HL-60/S4 treated with retinoic acid at 250 ng/mL for 4 days and 3 days (cell line): ENCODE data around the gene TUT1.

Source experiments
- in situ Hi-C: fragments of 300-500 bp; cut with MboI; formaldehyde crosslinking; loops from 2 replicates; pipeline ENCODE4 v1.7.0; 2022; ENCODE audit warnings: low sequenced_read_pairs

TUT1 gene

DNA sequence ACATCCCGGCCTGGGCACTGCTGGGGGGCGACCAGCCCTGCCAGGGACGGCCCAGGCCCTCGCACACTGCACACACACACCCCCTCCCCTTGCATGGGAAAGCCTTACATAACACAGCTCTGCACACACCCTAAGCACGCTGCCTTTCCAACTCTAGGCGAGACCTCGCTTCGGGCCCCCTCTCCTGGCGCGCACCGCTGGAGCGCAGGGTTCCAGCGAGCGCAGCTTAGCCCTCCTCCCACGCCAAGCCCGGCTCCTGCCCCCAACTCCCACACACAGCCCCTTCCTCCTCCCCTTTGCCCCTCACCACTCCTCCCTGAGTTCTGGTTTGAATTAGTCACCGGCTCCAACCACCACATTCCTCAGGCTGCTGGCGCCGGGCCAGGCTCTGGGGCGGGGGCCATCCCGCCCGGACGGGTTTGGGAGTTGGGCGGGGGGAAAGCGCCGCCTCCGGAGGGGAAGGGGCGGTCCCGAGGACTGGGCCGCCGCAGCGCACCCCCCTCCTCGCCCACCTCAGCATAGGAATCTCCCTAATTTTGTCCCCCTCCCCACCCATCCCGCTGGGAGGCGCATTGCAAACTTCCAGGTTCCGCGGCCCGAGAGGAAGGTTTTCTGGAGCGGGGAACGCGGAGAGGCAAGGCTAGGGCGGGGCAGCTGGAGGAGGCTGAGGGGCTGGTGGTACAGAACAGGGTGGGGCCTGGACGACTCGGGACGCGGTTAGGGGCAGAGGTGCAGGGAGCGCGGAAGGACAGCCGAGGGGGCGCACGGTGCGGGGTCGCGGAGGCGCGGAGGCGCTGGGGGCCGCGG lies 45.7 kb downstream of the TUT1 start:
- in situ Hi-C loops = no loop called here

- in situ Hi-C loops = no loop called here
Measured at GRCh38 chr11:62544581-62545436, 46.5 kb downstream of the TUT1 start.

DNA sequence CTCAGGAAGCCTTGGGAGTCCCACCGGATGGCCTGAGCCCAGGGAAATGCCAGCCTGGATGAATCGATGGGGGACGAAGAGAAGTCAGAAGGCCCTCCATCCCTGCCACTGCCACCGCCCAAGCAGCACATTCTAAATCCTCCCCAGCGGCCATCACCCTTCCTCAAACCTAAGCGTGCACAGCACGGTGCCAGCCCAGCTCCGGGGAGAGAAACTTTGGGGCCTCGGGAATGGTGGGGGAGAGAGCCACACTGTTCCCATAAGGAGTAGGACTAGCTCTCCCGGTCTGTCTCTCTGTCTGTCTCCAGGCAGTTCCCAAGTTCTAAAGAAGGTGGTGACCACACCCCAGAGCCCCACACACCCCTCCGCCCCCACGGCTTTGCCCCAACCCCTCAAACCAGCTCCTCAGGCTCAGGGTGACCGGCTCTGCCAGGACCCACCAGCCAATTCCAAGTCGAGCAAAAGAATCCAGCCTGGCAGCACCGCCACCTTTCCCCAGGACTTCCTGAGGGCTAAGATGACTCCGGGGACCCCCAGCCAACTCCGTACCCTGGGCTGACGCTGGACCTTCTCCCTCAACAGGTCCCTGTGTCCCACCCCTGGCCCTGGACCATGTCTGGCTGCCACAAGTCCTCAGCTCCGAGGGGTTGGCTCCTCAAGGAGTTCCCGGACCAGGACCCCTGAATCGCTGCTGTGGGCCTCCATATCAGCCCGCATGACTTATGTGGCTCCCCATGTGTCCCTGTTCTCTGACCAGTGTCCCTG lies 47.5 kb downstream of the TUT1 start:
- in situ Hi-C loops = no loop called here

GRCh38 chr11:62542750-62543567 lies 48.4 kb downstream of the TUT1 start:
- in situ Hi-C loops = no loop called here

DNA sequence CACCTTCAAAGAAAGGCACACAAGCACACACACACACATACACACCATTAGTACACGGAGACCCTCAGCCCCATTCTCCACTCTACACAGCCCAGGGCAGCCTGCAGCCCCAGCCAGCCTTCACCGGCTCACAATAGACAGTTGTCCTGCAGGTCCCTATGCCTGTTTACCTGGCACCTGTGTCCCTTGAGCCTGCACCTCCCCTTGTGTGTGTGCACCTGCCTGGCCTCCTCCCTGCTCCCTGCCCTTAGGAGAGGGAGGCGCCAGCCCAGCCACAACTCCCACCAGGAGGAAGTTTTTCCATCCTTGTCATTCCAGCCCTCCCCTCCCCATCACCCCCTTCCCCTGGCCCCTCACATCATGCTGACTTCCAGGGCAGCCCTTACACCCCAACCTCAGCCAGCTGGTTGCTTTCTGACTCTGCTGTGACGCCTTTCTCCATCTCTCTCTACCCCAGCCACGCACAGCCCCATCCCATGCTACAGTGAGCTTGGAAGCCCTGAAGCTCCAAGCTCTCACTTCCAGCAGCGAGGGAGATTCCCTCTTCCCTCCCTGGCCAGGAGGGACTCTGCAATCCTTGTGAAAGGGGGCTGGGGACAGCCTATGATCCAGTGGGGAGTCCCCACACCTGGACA lies 49.1 kb downstream of the TUT1 start:
- in situ Hi-C loops = no loop called here

- in situ Hi-C loops = no loop called here
Measured at GRCh38 chr11:62540804-62541701, 50.3 kb downstream of the TUT1 start.

DNA sequence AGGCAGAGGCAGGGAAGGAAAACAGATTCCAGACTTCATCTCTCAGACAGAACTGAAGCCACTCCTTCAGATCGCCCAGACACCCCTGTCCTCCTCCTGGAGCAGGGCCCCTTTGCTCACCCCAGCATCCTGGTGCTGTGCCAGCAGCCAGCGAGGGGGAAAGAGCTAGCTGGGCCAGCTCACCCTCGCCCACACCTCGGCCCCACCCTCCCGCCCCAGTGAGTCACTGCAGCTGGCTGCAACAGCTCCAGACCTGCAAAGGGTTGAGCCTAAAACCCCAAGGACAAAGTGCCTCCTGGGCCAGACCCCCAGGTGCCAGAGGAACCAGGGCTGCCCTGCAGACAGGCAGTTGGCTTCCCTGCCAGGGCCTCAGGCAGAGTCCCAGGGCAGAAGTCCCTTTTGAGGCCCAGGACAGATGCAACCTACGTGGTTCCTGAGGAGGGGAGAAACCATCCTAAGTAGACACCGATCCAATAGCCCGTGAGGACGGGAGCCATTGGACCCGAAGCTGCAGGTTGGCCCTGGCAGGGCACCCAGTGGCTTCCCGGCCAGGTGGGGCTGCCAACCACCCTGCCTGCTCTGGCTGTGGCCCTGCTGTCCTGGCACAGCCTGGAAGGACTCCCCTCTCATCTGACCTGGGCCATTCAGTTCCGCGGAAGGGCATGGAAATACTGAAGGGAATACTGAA lies 51.9 kb downstream of the TUT1 start:
- in situ Hi-C loops = no loop called here

GRCh38 chr11:62538470-62539237 lies 52.7 kb downstream of the TUT1 start:
- in situ Hi-C loops = no loop called here

- in situ Hi-C loops = no loop called here
Measured at GRCh38 chr11:62536301-62536957, 54.9 kb downstream of the TUT1 start.

GRCh38 chr11:62535802-62536201 lies 55.5 kb downstream of the TUT1 start:
- in situ Hi-C loops = no loop called here

- in situ Hi-C loops = no loop called here
Measured at GRCh38 chr11:62534779-62535545, 56.4 kb downstream of the TUT1 start.

GRCh38 chr11:62532096-62532495 lies 59.2 kb downstream of the TUT1 start:
- in situ Hi-C loops = no loop called here
